ENCODE measurements around the gene NEURL1.
"Not testable (repeated sequence)": the region's sequence is repeated elsewhere in the genome, so short reads cannot be mapped to it uniquely, and the experiment has no call there.

The NEURL1 gene

GRCh38 chr10:103600956-103601569 lies 107.6 kb downstream of the NEURL1 start:
- Histone ChIP-seq H3K9me3 (ENCODE audit: control insufficient read depth, insufficient read depth, low read length) (peaks cover 3% of the 10 kb centered on the region; the same call in 1 of the 2 replicates), H3K36me3 (ENCODE audit: insufficient read depth, low read length) (no peaks in the 10 kb centered on the region), H3K4me1 (ENCODE audit: insufficient read depth, low read length) (no peaks in the 10 kb centered on the region; the same call in 1 of the 2 replicates), H3K9ac (ENCODE audit: low read depth, low read length) (no peak overlapping the region)

GRCh38 chr10:103602028-103602851 lies 108.7 kb downstream of the NEURL1 start:
- Histone ChIP-seq H3K4me1 (ENCODE audit: insufficient read depth, low read length) (no peaks in the 10 kb centered on the region; the same call in 1 of the 2 replicates), H3K9me3 (ENCODE audit: control insufficient read depth, insufficient read depth, low read length) (peaks cover 3% of the 10 kb centered on the region; the same call in 1 of the 2 replicates), H3K9ac (ENCODE audit: low read depth, low read length) (no peak overlapping the region), H3K36me3 (ENCODE audit: insufficient read depth, low read length) (no peaks in the 10 kb centered on the region)

- Histone ChIP-seq H3K4me1 (ENCODE audit: insufficient read depth, low read length) (no peaks in the 10 kb centered on the region; the same call in 1 of the 2 replicates), H3K9me3 (ENCODE audit: control insufficient read depth, insufficient read depth, low read length) (peaks cover 3% of the 10 kb centered on the region; the same call in 1 of the 2 replicates), H3K36me3 (ENCODE audit: insufficient read depth, low read length) (no peaks in the 10 kb centered on the region), H3K9ac (ENCODE audit: low read depth, low read length) (no peak overlapping the region)
These were observed 109.3 kb downstream of the NEURL1 start for GRCh38 chr10:103602852-103603155.

- Histone ChIP-seq H3K9ac (ENCODE audit: low read depth, low read length) (no peak overlapping the region), H3K9me3 (ENCODE audit: control insufficient read depth, insufficient read depth, low read length) (peaks cover 3% of the 10 kb centered on the region; the same call in 1 of the 2 replicates), H3K36me3 (ENCODE audit: insufficient read depth, low read length) (no peaks in the 10 kb centered on the region), H3K4me1 (ENCODE audit: insufficient read depth, low read length) (no peaks in the 10 kb centered on the region; the same call in 1 of the 2 replicates)
These were observed 109.9 kb downstream of the NEURL1 start for GRCh38 chr10:103603382-103603781.

- Histone ChIP-seq H3K9ac (ENCODE audit: low read depth, low read length) (no peak overlapping the region), H3K4me1 (ENCODE audit: insufficient read depth, low read length) (no peaks in the 10 kb centered on the region), H3K36me3 (ENCODE audit: insufficient read depth, low read length) (no peaks in the 10 kb centered on the region), H3K9me3 (ENCODE audit: control insufficient read depth, insufficient read depth, low read length) (peaks cover 3% of the 10 kb centered on the region; the same call in 1 of the 2 replicates)
These were observed 112.0 kb downstream of the NEURL1 start for GRCh38 chr10:103605359-103606096.

- H3K4me1 ChIP-seq (ENCODE audit: insufficient read depth, low read length); H3K36me3 ChIP-seq (ENCODE audit: insufficient read depth, low read length); H3K9ac ChIP-seq (ENCODE audit: low read depth, low read length): not testable (repeated sequence)
These were observed 112.6 kb downstream of the NEURL1 start for GRCh38 chr10:103606097-103606438.

GRCh38 chr10:103607051-103607450 lies 113.5 kb downstream of the NEURL1 start:
- not testable (repeated sequence) for H3K36me3 ChIP-seq (ENCODE audit: insufficient read depth, low read length)

More at GRCh38 chr10:103606097-103606438, 112.6 kb downstream of the NEURL1 start:
- H3K9me3 ChIP-seq (ENCODE audit: control insufficient read depth, insufficient read depth, low read length): not testable (repeated sequence)

GRCh38 chr10:103608056-103608455 lies 114.6 kb downstream of the NEURL1 start:
- H3K4me1 ChIP-seq (ENCODE audit: insufficient read depth, low read length); H3K36me3 ChIP-seq (ENCODE audit: insufficient read depth, low read length); H3K9ac ChIP-seq (ENCODE audit: low read depth, low read length); H3K9me3 ChIP-seq (ENCODE audit: control insufficient read depth, insufficient read depth, low read length): not testable (repeated sequence)

More at GRCh38 chr10:103607051-103607450, 113.5 kb downstream of the NEURL1 start:
- not testable (repeated sequence) for H3K4me1 ChIP-seq (ENCODE audit: insufficient read depth, low read length); H3K9me3 ChIP-seq (ENCODE audit: control insufficient read depth, insufficient read depth, low read length); H3K9ac ChIP-seq (ENCODE audit: low read depth, low read length)

- Histone ChIP-seq H3K9me3 (ENCODE audit: control insufficient read depth, insufficient read depth, low read length) (peaks cover 3% of the 10 kb centered on the region; the same call in 1 of the 2 replicates), H3K36me3 (ENCODE audit: insufficient read depth, low read length) (no peaks in the 10 kb centered on the region; the same call in 1 of the 2 replicates), H3K9ac (ENCODE audit: low read depth, low read length) (no peak overlapping the region), H3K4me1 (ENCODE audit: insufficient read depth, low read length) (no peaks in the 10 kb centered on the region)
These were observed 116.0 kb downstream of the NEURL1 start for GRCh38 chr10:103609231-103610082.

GRCh38 chr10:103610083-103610472 lies 116.6 kb downstream of the NEURL1 start:
- Histone ChIP-seq H3K36me3 (ENCODE audit: insufficient read depth, low read length) (no peaks in the 10 kb centered on the region; the same call in 1 of the 2 replicates), H3K9ac (ENCODE audit: low read depth, low read length) (no peak overlapping the region), H3K9me3 (ENCODE audit: control insufficient read depth, insufficient read depth, low read length) (peaks cover 3% of the 10 kb centered on the region; the same call in 1 of the 2 replicates), H3K4me1 (ENCODE audit: insufficient read depth, low read length) (peaks cover 5% of the 10 kb centered on the region; the same call in 1 of the 2 replicates)

GRCh38 chr10:103610921-103611511 lies 117.5 kb downstream of the NEURL1 start:
- no peak overlapping the region for H3K9ac ChIP-seq (ENCODE audit: low read depth, low read length)
- peaks cover under 1% of the 10 kb centered on the region; the same call in 1 of the 2 replicates for H3K9me3 ChIP-seq (ENCODE audit: control insufficient read depth, insufficient read depth, low read length)
- peaks cover 10% of the 10 kb centered on the region; the same call in 1 of the 2 replicates for H3K4me1 ChIP-seq (ENCODE audit: insufficient read depth, low read length)
- H3K36me3 ChIP-seq (ENCODE audit: insufficient read depth, low read length): no peaks in the 10 kb centered on the region; the same call in 1 of the 2 replicates

GRCh38 chr10:103612462-103613365 lies 119.2 kb downstream of the NEURL1 start:
- peaks cover 10% of the 10 kb centered on the region; the same call in 1 of the 2 replicates for H3K4me1 ChIP-seq (ENCODE audit: insufficient read depth, low read length)
- no peaks in the 10 kb centered on the region; the same call in 1 of the 2 replicates for H3K36me3 ChIP-seq (ENCODE audit: insufficient read depth, low read length)
- H3K9ac ChIP-seq (ENCODE audit: low read depth, low read length): no peak overlapping the region
- H3K9me3 ChIP-seq (ENCODE audit: control insufficient read depth, insufficient read depth, low read length): no peaks in the 10 kb centered on the region
